Measurements from ENCODE around the gene MUC5AC.

Gene MUC5AC

GRCh38 chr11:1233351-1234053 is 75.7 kb downstream of the MUC5AC start:
- no peaks in the 10 kb centered on the region for H3K9me3 Mint-ChIP-seq
- DNase-seq (ENCODE audit: low spot score) = no peak
- no peak overlapping the region for H3K4me3 Mint-ChIP-seq
- no peaks in the 10 kb centered on the region for H3K27me3 Mint-ChIP-seq (ENCODE audit: low read depth)
- H3K4me1 Mint-ChIP-seq (ENCODE audit: low read depth) = no peaks in the 10 kb centered on the region
- H3K27ac Mint-ChIP-seq = no peak overlapping the region
- no peaks in the 10 kb centered on the region for H3K36me3 Mint-ChIP-seq (ENCODE audit: low read depth)

GRCh38 chr11:1234054-1234720 is 76.4 kb downstream of the MUC5AC start:
- Mint-ChIP-seq H3K9me3 (no peaks in the 10 kb centered on the region), H3K27me3 (ENCODE audit: low read depth) (no peaks in the 10 kb centered on the region), H3K4me1 (ENCODE audit: low read depth) (no peaks in the 10 kb centered on the region), H3K36me3 (ENCODE audit: low read depth) (no peaks in the 10 kb centered on the region), H3K4me3 (no peak overlapping the region), H3K27ac (no peak overlapping the region)
- no peak for DNase-seq (ENCODE audit: low spot score)

- Mint-ChIP-seq H3K4me3 (no peak overlapping the region), H3K27ac (no peak overlapping the region), H3K4me1 (ENCODE audit: low read depth) (no peaks in the 10 kb centered on the region), H3K27me3 (ENCODE audit: low read depth) (no peaks in the 10 kb centered on the region), H3K9me3 (no peaks in the 10 kb centered on the region), H3K36me3 (ENCODE audit: low read depth) (no peaks in the 10 kb centered on the region)
- DNase-seq (ENCODE audit: low spot score) = no peak
These were observed 77.1 kb downstream of the MUC5AC start for GRCh38 chr11:1234771-1235305.

GRCh38 chr11:1235306-1235900 is 77.7 kb downstream of the MUC5AC start:
- Mint-ChIP-seq H3K27ac (no peak overlapping the region), H3K4me3 (no peak overlapping the region), H3K36me3 (ENCODE audit: low read depth) (no peaks in the 10 kb centered on the region), H3K27me3 (ENCODE audit: low read depth) (no peaks in the 10 kb centered on the region), H3K9me3 (no peaks in the 10 kb centered on the region), H3K4me1 (ENCODE audit: low read depth) (no peaks in the 10 kb centered on the region)
- no peak for DNase-seq (ENCODE audit: low spot score)

- Mint-ChIP-seq H3K36me3 (ENCODE audit: low read depth) (no peaks in the 10 kb centered on the region), H3K27ac (no peak overlapping the region), H3K4me3 (no peak overlapping the region), H3K27me3 (ENCODE audit: low read depth) (no peaks in the 10 kb centered on the region), H3K9me3 (no peaks in the 10 kb centered on the region), H3K4me1 (ENCODE audit: low read depth) (no peaks in the 10 kb centered on the region)
- no peak for DNase-seq (ENCODE audit: low spot score)
These were observed 78.2 kb downstream of the MUC5AC start for GRCh38 chr11:1235901-1236315.

GRCh38 chr11:1236316-1237127 is 78.8 kb downstream of the MUC5AC start:
- no peaks in the 10 kb centered on the region for H3K27me3 Mint-ChIP-seq (ENCODE audit: low read depth)
- no peaks in the 10 kb centered on the region for H3K4me1 Mint-ChIP-seq (ENCODE audit: low read depth)
- H3K9me3 Mint-ChIP-seq = no peaks in the 10 kb centered on the region
- no peak for DNase-seq (ENCODE audit: low spot score)
- no peaks in the 10 kb centered on the region for H3K36me3 Mint-ChIP-seq (ENCODE audit: low read depth)
- no peak overlapping the region for H3K27ac Mint-ChIP-seq
- no peak overlapping the region for H3K4me3 Mint-ChIP-seq

- Mint-ChIP-seq H3K27me3 (ENCODE audit: low read depth) (no peaks in the 10 kb centered on the region), H3K9me3 (peaks cover 2% of the 10 kb centered on the region)
These were observed 79.4 kb downstream of the MUC5AC start for GRCh38 chr11:1237128-1237580.

GRCh38 chr11:1237851-1238250 is 80.1 kb downstream of the MUC5AC start:
- DNase-seq (ENCODE audit: low spot score) = no peak
- Mint-ChIP-seq H3K9me3 (peaks cover 7% of the 10 kb centered on the region), H3K27me3 (ENCODE audit: low read depth) (no peaks in the 10 kb centered on the region), H3K4me1 (ENCODE audit: low read depth) (no peaks in the 10 kb centered on the region), H3K36me3 (ENCODE audit: low read depth) (no peaks in the 10 kb centered on the region), H3K4me3 (no peak overlapping the region), H3K27ac (no peak overlapping the region)

More at GRCh38 chr11:1237128-1237580, 79.4 kb downstream of the MUC5AC start:
- H3K36me3 Mint-ChIP-seq (ENCODE audit: low read depth) = no peaks in the 10 kb centered on the region
- H3K4me3 Mint-ChIP-seq = no peak overlapping the region
- no peak overlapping the region for H3K27ac Mint-ChIP-seq
- H3K4me1 Mint-ChIP-seq (ENCODE audit: low read depth) = no peaks in the 10 kb centered on the region
- no peak for DNase-seq (ENCODE audit: low spot score)

- no peak overlapping the region for H3K27ac Mint-ChIP-seq
- H3K36me3 Mint-ChIP-seq (ENCODE audit: low read depth) = no peaks in the 10 kb centered on the region
- DNase-seq (ENCODE audit: low spot score) = no peak
- peaks cover 7% of the 10 kb centered on the region for H3K9me3 Mint-ChIP-seq
- no peaks in the 10 kb centered on the region for H3K27me3 Mint-ChIP-seq (ENCODE audit: low read depth)
- no peak overlapping the region for H3K4me3 Mint-ChIP-seq
- no peaks in the 10 kb centered on the region for H3K4me1 Mint-ChIP-seq (ENCODE audit: low read depth)
These were observed 81.2 kb downstream of the MUC5AC start for GRCh38 chr11:1238767-1239595.

- no peak for DNase-seq (ENCODE audit: low spot score)
- Mint-ChIP-seq H3K4me1 (ENCODE audit: low read depth) (no peaks in the 10 kb centered on the region), H3K27me3 (ENCODE audit: low read depth) (no peaks in the 10 kb centered on the region), H3K36me3 (ENCODE audit: low read depth) (no peaks in the 10 kb centered on the region), H3K27ac (no peak overlapping the region), H3K9me3 (peaks cover 7% of the 10 kb centered on the region), H3K4me3 (no peak overlapping the region)
These were observed 81.9 kb downstream of the MUC5AC start for GRCh38 chr11:1239596-1240205.

- Mint-ChIP-seq H3K27me3 (ENCODE audit: low read depth) (no peaks in the 10 kb centered on the region), H3K4me3 (no peak overlapping the region), H3K9me3 (peaks cover 7% of the 10 kb centered on the region), H3K4me1 (ENCODE audit: low read depth) (no peaks in the 10 kb centered on the region), H3K27ac (no peak overlapping the region), H3K36me3 (ENCODE audit: low read depth) (no peaks in the 10 kb centered on the region)
- DNase-seq (ENCODE audit: low spot score) = no peak
These were observed 83.0 kb downstream of the MUC5AC start for GRCh38 chr11:1240771-1241170.

- no peak for DNase-seq (ENCODE audit: low spot score)
- Mint-ChIP-seq H3K27me3 (ENCODE audit: low read depth) (no peaks in the 10 kb centered on the region), H3K4me3 (no peak overlapping the region), H3K9me3 (peaks cover 7% of the 10 kb centered on the region), H3K4me1 (ENCODE audit: low read depth) (no peaks in the 10 kb centered on the region), H3K36me3 (ENCODE audit: low read depth) (no peaks in the 10 kb centered on the region), H3K27ac (no peak overlapping the region)
These were observed 84.0 kb downstream of the MUC5AC start for GRCh38 chr11:1241706-1242105.

- Mint-ChIP-seq H3K4me3 (no peak overlapping the region), H3K27ac (no peak overlapping the region), H3K27me3 (ENCODE audit: low read depth) (no peaks in the 10 kb centered on the region), H3K9me3 (peaks cover 7% of the 10 kb centered on the region), H3K36me3 (ENCODE audit: low read depth) (no peaks in the 10 kb centered on the region), H3K4me1 (ENCODE audit: low read depth) (no peaks in the 10 kb centered on the region)
- no peak for DNase-seq (ENCODE audit: low spot score)
These were observed 84.5 kb downstream of the MUC5AC start for GRCh38 chr11:1242289-1242688.
